ENCODE results near the gene TASL.

Gene TASL

DNA sequence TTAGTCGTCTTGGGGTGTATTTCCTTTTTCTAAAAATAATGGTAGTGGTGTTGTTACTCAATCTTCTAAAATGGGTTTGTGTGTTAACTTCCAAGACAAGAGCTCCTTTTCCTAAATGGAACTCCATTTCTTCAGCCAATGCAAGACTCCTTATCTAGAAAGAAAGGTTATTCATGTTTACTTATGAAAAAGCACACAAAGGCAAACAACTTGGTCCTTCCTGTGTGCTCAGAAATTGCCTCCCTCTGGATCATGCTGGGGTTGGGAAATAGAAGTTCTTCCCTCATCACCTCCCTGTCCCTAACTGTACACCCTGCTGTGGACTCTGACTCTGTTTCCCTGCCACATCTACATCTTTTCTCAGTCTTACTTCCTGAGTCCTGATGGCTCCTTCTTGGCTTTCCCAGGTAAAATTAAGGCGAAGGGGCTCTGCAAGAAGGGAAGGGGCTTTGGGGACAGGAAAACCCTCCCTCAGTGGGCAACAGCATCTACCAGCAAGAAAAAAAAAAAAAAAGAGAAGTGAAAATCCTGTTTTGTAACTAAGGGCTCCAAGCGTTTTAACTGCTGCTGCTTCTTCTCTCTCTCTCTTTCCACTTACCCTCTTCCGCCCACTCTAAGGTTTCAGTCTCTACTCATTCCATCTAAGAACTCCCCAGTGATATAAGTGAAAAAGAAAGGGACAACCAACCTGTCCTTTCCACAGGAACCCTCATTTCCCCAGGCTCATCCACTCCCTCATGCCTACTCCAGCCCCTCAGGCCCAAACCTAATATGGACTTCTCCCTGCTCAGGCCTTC lies 19.8 kb upstream of the TASL start:
- DNase-seq (ENCODE audit: low spot score), result no peak
- POLR2A ChIA-PET (ENCODE audit: low non-redundant PET), result no interaction called here
- TF ChIP-seq, protein P1, sequence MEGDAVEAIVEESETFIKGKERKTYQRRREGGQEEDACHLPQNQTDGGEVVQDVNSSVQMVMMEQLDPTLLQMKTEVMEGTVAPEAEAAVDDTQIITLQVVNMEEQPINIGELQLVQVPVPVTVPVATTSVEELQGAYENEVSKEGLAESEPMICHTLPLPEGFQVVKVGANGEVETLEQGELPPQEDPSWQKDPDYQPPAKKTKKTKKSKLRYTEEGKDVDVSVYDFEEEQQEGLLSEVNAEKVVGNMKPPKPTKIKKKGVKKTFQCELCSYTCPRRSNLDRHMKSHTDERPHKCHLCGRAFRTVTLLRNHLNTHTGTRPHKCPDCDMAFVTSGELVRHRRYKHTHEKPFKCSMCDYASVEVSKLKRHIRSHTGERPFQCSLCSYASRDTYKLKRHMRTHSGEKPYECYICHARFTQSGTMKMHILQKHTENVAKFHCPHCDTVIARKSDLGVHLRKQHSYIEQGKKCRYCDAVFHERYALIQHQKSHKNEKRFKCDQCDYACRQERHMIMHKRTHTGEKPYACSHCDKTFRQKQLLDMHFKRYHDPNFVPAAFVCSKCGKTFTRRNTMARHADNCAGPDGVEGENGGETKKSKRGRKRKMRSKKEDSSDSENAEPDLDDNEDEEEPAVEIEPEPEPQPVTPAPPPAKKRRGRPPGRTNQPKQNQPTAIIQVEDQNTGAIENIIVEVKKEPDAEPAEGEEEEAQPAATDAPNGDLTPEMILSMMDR (conservative IDR thresholded peaks at IDR 0.05; ENCODE audit: low read depth), result no peak
- CTCF ChIA-PET, result interaction anchor here (0.6 kb wide), 1 partner anchor 10 kb away, joined by 3 read pairs; no protein-coding TSS in a partner anchor
- H3K27ac ChIP-seq, result no peak overlapping the region

DNA sequence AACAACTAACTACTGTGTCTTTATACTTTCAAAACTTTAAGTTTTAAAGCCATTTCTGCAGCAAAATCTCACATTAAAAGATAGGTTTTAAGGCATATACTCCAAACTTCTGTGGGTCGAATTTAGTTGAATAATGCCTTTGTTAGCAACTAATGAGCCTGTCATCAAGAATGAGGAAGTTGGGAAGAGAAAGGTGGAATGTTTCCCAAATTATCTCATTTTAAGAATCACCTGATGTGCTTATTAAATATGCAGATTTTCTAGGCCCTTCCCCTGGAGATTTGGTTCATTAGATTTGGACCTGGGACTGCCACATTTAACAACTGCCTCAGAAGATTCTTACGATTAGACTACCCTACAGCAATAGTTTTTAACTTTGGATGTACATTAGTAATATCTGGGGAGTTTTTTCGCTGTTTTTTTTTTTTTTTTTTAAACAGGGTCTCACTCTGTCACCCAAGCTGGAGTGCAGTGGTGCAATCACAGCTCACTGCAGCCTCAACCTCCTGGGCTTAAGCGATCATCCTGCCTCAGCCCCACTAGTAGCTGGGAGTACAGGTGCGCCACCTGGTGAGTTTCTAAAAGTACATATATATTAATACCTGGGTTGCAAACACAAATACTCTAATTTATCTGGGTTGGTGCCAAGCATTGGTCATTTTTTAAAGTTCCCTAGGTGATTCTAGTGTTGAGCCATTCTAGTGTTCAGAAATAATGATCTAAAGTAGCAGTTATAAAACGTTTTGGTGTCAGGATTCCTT lies 16.1 kb upstream of the TASL start:
- ChIA-PET POLR2A (ENCODE audit: low non-redundant PET) (interaction anchor here (0.6 kb wide), 1 partner anchor 13 kb away, joined by 3 read pairs; no protein-coding TSS in a partner anchor), CTCF (no interaction called here)
- no peak for DNase-seq (ENCODE audit: low spot score)
- no peak overlapping the region for H3K27ac ChIP-seq
- TF ChIP-seq, protein P1 (conservative IDR thresholded peaks at IDR 0.05; ENCODE audit: low read depth), result no peak

DNA sequence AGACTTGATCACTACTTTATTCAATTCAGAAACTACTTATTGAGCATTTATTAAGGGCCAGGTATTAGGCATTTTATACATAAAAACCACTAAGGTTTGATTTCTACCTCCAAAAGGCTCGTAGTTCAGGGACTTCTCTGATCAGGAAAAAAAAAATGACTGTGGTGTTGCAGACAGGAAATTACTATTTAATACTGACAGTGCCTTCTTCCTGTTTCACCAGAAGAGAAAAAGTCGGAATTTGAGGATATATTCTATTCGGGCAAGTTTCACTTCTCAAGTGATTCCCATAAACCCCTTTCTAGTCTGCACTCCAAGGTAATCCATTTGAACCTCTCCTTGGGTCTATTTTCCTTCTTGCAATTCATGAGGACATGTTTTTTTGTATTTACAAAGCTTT lies 15.3 kb upstream of the TASL start:
- TF ChIP-seq, protein P1 (conservative IDR thresholded peaks at IDR 0.05; ENCODE audit: low read depth), result no peak
- no peak for DNase-seq (ENCODE audit: low spot score)
- ChIA-PET CTCF (no interaction called here), POLR2A (ENCODE audit: low non-redundant PET) (no interaction called here)
- no peak overlapping the region for H3K27ac ChIP-seq

DNA sequence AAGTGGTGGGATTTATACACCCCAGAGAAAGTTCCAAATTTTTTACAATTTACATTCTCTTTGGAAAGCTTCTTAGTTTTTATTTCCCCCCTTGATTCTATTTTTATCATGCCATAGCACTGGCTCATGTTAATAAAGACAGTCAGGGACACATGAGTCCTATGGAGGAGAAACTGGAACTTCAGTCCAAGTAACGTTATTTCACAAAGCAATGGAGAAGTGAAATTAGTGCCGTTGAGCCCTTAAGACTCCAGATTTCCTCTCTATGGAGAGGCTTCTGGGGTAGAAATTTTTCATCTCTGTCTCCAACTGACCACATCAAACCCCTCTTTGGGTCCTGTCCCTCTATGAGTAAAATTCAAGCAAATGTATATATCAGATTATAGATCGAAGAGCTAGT lies 12.8 kb upstream of the TASL start:
- ChIA-PET POLR2A (ENCODE audit: low non-redundant PET) (no interaction called here), CTCF (no interaction called here)
- no peak for DNase-seq (ENCODE audit: low spot score)
- TF ChIP-seq, protein P1 (conservative IDR thresholded peaks at IDR 0.05; ENCODE audit: low read depth), result no peak
- H3K27ac ChIP-seq, result no peak overlapping the region

DNA sequence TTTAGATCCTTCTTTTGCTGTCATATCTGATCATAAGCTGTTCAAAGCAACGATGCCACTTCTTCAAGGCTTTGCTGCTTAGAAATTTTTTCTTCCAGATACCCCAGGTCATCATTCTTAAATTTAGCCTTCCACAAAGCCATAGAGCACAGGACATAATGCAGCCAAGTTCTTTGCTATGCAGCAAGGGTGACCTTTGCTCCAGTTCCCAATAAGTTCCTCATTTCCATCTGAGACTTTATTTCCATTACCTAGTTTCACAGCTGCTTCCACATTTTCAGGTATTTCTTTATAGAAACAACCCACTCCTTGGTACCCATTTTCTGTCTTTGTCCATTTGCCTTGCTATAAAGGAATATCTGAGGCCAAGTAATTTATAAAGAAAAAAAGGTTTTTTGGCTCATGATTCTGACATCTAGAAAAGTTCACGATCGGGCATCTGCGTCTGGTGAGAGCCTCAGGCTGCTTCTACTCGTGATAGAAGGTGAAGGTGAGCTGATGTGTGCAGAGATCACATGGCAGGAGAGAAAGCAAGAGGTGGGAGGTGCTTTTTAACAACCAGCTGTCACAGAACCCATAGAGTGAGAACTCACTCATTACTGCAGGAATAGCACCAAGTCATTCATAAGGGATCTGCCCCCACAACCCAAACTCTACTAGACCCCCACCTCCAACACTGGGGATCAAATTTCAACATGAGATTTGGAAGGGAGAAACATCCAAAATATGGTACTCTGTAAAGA lies 11.8 kb upstream of the TASL start:
- ChIA-PET CTCF (no interaction called here), POLR2A (ENCODE audit: low non-redundant PET) (no interaction called here)
- DNase-seq (ENCODE audit: low spot score), result no peak
- TF ChIP-seq, protein P1 (conservative IDR thresholded peaks at IDR 0.05; ENCODE audit: low read depth), result no peak
- no peak overlapping the region for H3K27ac ChIP-seq

DNA sequence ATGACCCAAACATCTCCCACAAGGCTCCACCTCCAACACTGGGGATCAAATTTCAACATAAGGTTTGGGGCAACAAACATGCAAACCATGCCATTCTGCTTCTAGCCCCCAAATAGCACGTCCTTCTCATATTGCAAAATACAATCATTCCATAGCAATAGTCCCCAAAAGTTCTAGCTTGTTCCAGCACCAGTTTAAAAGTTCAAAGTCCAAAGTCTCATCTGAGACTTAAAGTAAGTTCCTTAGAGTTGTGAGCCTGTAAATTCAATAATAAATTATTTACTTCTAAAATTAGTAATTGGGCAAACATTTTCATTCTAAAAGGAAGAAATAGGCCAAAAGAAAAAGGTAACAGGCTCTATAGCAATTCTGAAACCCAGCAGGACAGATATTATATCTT lies 8.9 kb upstream of the TASL start:
- ChIA-PET POLR2A (ENCODE audit: low non-redundant PET) (no interaction called here), CTCF (no interaction called here)
- DNase-seq (ENCODE audit: low spot score), result no peak
- no peak overlapping the region for H3K27ac ChIP-seq
- TF ChIP-seq, protein P1 (conservative IDR thresholded peaks at IDR 0.05; ENCODE audit: low read depth), result no peak

Measured in RWPE1 (cell line).